LNCAP (cell line): ENCODE measurements around the gene USHBP1.

ENCODE experiments used
- CTCF ChIP-seq: fragments of 450-650 bp; IDR thresholded peaks from 2 replicates; pipeline ENCODE4 v1.5.1; 2017; ENCODE audit warnings: mild to moderate bottlenecking

Gene USHBP1

GRCh38 chr19:17264641-17264979 is at the start of gene USHBP1:
TSS of gene USHBP1 (minus strand) at chr19:17264745. CDS start at chr19:17264299, 446 bp downstream.
- TF ChIP-seq CTCF: no peak

DNA sequence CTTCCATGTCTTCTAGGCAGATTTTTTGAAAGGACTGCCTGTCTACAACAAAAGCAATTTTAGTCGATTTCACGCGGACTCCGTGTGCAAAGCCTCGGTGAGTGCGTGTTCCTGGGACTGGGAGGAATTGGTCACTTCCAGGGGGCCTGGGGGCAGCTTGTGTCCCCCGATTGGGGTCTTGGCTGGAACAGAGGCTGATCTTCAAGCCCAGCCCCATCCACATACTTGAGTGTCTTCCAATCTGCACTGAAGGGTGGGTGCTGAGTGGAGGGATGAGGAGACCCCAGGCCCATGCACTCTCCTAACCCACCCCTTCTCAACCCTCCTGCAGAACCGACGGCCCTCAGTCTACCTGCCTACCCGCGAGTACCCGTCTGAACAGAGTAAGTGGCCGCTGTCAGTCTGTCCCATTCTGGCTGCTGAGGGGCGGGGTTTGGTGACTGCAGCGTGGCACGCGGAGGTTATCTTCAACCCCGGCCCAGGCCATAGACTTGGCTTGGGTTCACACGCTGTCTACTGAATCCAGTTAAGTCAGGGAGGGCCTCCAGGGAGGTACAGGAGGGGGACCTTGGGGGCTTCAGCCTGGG is 49.6 kb upstream of the USHBP1 start:
- no peak for TF ChIP-seq CTCF

DNA sequence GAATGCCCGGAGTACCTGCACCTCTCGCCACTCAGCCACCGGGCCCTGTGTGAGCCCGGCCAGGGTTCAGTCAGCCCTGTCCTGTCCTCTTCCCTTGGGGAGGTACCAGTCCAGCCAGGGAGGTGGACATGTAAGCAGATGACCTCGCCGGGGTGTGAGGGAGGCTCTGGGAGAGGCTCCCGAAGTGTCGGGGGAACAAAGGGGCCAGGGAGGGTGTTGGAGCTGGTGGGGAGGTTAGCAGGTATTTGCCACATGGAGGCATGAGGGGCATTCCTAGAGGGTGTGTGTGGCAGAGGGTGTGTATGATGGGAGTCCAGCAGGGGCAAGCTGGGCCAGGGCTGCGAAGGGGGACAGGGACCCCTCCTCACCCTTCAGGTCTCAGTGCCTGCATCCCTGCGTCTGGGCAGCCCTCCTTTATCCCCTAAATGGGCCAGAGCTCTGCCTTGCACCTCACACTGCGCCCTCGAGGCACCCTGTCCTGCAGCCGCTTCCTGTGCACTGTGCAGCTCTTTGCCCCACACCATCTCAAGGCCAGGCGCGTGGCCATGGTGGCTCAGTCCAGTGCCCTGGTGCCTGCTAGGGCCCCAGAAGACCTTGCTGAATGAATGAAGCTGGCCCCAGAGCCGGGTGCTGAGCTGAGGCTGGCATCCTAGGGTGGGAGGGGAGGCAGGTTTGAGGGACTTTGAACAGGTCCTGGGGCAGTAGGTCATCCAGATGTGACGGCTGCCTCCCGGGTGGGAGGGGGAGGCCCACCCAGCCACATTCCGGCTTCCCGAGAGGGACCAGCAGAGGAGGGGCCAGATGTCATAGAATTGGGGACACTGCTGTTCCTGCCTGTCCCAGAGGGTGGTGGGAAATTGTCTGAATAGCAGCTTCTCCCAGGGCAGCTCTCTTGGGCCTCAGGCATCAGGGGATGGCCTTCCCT is 47.9 kb upstream of the USHBP1 start:
- TF ChIP-seq CTCF: no peak

DNA sequence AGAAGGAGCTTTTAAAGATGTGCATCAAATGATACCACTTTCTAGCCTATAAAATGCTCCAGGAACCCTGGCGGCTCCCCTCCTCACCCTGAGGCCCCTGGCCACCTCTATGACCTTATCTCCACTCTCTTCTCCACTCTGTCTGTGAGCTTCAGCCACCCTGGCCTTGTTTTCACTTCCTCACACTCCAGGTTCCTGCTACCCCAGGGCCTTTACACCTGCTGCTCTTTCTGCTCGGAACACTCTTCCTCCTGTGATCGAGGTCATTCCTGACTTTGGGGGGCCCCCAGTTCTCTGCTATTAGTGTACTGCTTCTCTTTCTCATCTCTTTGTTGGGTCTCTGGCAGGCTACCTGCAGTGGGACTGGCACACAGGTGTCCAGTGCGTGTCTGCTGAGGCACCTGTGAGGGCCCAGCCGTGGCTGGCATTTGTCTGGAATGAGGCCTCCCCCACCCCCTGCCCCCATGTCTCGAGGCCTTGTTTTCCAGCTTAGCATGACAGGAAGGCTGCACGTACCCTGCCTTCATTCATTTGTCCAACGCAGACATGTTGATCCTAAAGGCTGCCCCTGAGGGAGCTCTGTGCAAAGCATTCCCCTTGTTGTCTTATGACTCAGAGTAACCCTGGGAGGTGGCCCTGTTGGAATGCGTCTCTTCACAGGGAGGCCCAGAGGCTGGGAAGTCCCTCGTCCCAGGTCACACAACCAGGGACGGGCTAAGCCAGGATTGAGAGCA is 47.1 kb upstream of the USHBP1 start:
- no peak for TF ChIP-seq CTCF

DNA sequence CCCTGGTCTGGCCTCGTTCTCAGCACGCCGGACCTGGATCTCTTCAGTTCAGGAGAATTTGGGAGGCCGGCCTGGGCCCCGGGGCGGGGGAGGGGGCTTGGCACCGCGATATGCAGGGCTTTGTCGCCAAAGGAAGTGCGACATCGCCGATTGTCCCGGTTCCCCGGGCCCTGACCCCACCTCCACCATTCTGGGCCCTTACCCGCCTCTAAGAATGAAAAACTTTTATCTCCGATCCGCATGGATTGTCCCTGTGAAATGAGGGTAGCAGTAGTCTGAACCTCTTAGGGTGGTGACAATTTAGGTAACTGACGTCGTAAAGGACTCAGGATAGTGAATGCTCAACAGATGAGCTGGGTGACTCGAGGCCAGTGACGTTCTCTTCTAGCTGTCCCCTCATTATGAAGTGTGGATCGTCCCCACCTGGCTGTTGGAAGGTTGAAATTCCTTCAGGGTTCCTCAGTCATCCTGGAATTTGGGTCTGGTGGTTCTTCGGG is 45.5 kb upstream of the USHBP1 start:
- TF ChIP-seq CTCF: no peak

DNA sequence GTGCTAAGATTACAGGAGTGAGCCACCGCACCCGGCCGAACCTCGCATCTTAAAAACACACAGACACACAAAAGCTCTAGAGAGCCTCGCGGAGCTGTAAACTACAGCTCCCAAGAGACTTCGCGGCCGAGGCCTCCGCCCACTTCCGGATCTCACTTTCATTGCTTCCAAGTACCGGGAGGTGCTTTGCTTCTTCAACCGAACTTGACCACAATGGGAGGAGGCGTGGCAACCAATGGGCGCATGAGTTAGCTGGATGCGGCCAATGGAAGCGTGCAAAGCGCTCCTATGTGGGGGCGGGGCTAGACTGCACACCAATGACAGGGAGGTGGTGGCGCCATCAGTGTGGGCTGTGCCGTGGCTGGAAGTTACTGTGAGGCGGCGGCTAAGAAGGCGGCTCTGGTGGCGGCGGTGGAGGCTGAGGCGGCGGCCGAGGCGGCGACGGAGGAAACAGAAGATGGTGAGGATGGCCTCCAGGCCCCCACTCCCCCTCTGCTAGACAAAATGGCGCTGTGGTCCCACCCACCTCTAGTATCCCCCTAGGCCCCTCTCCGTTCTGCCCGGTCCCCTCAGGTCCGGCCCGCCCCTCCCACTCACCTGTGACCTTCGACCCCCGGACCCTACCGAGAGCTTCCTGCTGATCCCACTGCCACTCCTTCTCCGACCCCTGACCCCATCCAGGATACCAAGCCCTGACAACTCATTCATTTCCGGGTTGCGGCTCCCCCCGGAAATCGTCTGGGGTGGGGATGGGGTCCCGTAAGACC is 44.8 kb upstream of the USHBP1 start, which contains the start of gene DDA1:
DDA1 (plus strand) TSS at position 366 of the 767 bp plus-strand sequence; CDS start at position 458, 92 bp downstream.
- no peak for TF ChIP-seq CTCF

- TF ChIP-seq CTCF: no peak
These were observed 43.4 kb upstream of the USHBP1 start for GRCh38 chr19:17307876-17308377.
